H1 (cell line): Measurements from ENCODE around the gene ENTPD1. TPM values are rescaled to one million over a fixed set of nuclear protein-coding genes. Genes with fewer than 3 reads are reported as not detected.

ENCODE experiments used
- CTCF ChIA-PET: fragments of 300-600 bp; sonication (Branson Sonifier 250); formaldehyde crosslinking; loops from one replicate; lab custom pipeline; 2021; ENCODE audit not compliant: partially characterized antibody; lab: Charles Lee
- POLR2A ChIA-PET: fragments of 300-600 bp; sonication (Branson Sonifier 250); formaldehyde crosslinking; loops from one replicate; lab custom pipeline; 2021; ENCODE audit warnings: inconsistent platforms; ENCODE audit not compliant: partially characterized antibody; lab: Charles Lee
- DNase-seq, 2 experiments: peaks; one replicate each; pipeline versions ENCODE4 v3.0.0 to v3.0.0-alpha.2; 2010 to 2022; ENCODE audit warnings: low spot score in 2 of 2, low read depth in 1 of 2, mixed read lengths in 1 of 2
- FAIRE-seq: peaks from 2 replicates; lab custom pipeline; 2011; peaks lifted over from hg19 to GRCh38; lab: Jason Lieb, UNC
- H2AFZ ChIP-seq: 2 replicates; pipeline ENCODE4 v1.8.1; 2012; ENCODE audit warnings: low read length, inconsistent platforms
- H2AK5ac ChIP-seq: 2 replicates; pipeline ENCODE4 v1.6.1; 2013; ENCODE audit warnings: low read depth, low read length
- H2BK120ac ChIP-seq: replicated peaks from 2 replicates; pipeline ENCODE3; 2013; ENCODE audit warnings: low read depth, low read length, inconsistent platforms
- H2BK12ac ChIP-seq: 2 replicates; pipeline ENCODE4 v1.6.1; 2013; ENCODE audit warnings: low read depth, low read length
- H2BK15ac ChIP-seq: 2 replicates; pipeline ENCODE4 v1.6.1; 2013; ENCODE audit warnings: low read length
- H2BK20ac ChIP-seq: 2 replicates; pipeline ENCODE4 v1.6.1; 2013; ENCODE audit warnings: low read length
- H2BK5ac ChIP-seq: 2 replicates; pipeline ENCODE4 v1.6.1; 2013; ENCODE audit warnings: low read depth, low read length
- H3K14ac ChIP-seq: 2 replicates; pipeline ENCODE4 v1.6.1; 2013; ENCODE audit warnings: inconsistent platforms; ENCODE audit not compliant: insufficient read length
- H3K18ac ChIP-seq: 2 replicates; pipeline ENCODE4 v1.6.1; 2013; ENCODE audit warnings: low read length; ENCODE audit errors: extremely low read depth
- H3K23ac ChIP-seq: 2 replicates; pipeline ENCODE4 v1.6.1; 2013; ENCODE audit warnings: inconsistent platforms; ENCODE audit not compliant: insufficient read length
- H3K23me2 ChIP-seq: 2 replicates; pipeline ENCODE4 v1.6.1; 2013; ENCODE audit warnings: low read depth, low read length
- H3K27ac ChIP-seq: 2 replicates; pipeline ENCODE4 v1.6.1; 2011; ENCODE audit warnings: low read depth, low read length, inconsistent platforms
- H3K27me3 ChIP-seq, 4 experiments: replicated peaks in 1 of 4; 1 replicate in 1 of 4; 2 replicates in 3 of 4; pipeline versions ENCODE4 v1.6.1 to v1.8.1; 2011 to 2013; ENCODE audit warnings: low read length in 3 of 4, mild to moderate bottlenecking in 3 of 4, inconsistent platforms in 2 of 4, mixed read lengths in 2 of 4, moderate library complexity in 1 of 4; ENCODE audit not compliant: control insufficient read depth in 3 of 4, insufficient read depth in 3 of 4; ENCODE audit errors: extremely low read depth in 1 of 4
- H3K36me3 ChIP-seq, 4 experiments: 2 replicates each; pipeline versions ENCODE4 v1.6.1 to v1.8.1; 2011 to 2013; ENCODE audit warnings: mild to moderate bottlenecking in 4 of 4, low read length in 3 of 4, moderate library complexity in 2 of 4, control low read depth in 1 of 4, inconsistent platforms in 1 of 4; ENCODE audit not compliant: insufficient read depth in 4 of 4, control insufficient read depth in 2 of 4
- H3K4ac ChIP-seq: replicated peaks from 2 replicates; pipeline ENCODE3; 2013; ENCODE audit warnings: low read length, low read depth, mixed read lengths, inconsistent platforms; ENCODE audit not compliant: insufficient read length
- H3K4me1 ChIP-seq, 4 experiments: replicated peaks in 1 of 4; 1 replicate in 1 of 4; 2 replicates in 3 of 4; pipeline versions ENCODE4 v1.6.1 to v1.8.1; 2011 to 2013; ENCODE audit warnings: low read length in 3 of 4, inconsistent platforms in 2 of 4, mixed read lengths in 1 of 4; ENCODE audit not compliant: insufficient read depth in 4 of 4, control insufficient read depth in 3 of 4
- H3K4me2 ChIP-seq, 2 experiments: 2 replicates each; pipeline versions ENCODE4 v1.6.1 to v1.8.1; 2011 to 2013; ENCODE audit warnings: low read depth in 2 of 2, low read length in 2 of 2, control low read depth in 1 of 2, inconsistent platforms in 1 of 2, mild to moderate bottlenecking in 1 of 2; ENCODE audit not compliant: insufficient read depth in 1 of 2
- H3K4me3 ChIP-seq, 4 experiments: fragments of 200-600, 300-600 bp in 1 of 4; sonication (generic), shearing (Covaris generic), sonication (Bioruptor Twin) in 1 of 4; 2 replicates each; pipeline versions ENCODE4 v1.5.1 to v1.8.1; 2011 to 2016; ENCODE audit warnings: low read length in 4 of 4, low read depth in 3 of 4, control low read depth in 2 of 4, inconsistent platforms in 2 of 4, mild to moderate bottlenecking in 2 of 4, mixed read lengths in 1 of 4, moderate library complexity in 1 of 4; ENCODE audit not compliant: insufficient read depth in 2 of 4; ENCODE audit errors: extremely low read depth in 1 of 4
- H3K56ac ChIP-seq: replicated peaks from 2 replicates; pipeline ENCODE3; 2013; ENCODE audit warnings: low read depth, mild to moderate bottlenecking, mixed read lengths, low read length, inconsistent platforms; ENCODE audit not compliant: insufficient read length
- H3K79me1 ChIP-seq: 2 replicates; pipeline ENCODE4 v1.6.1; 2013; ENCODE audit warnings: low read depth, low read length, control low read depth
- H3K79me2 ChIP-seq, 2 experiments: 2 replicates each; pipeline versions ENCODE4 v1.6.1 to v1.8.1; 2012 to 2013; ENCODE audit warnings: low read length in 2 of 2, mild to moderate bottlenecking in 2 of 2, inconsistent platforms in 1 of 2; ENCODE audit not compliant: insufficient read depth in 2 of 2, control insufficient read depth in 1 of 2
- H3K9ac ChIP-seq, 4 experiments: replicated peaks in 1 of 4; 1 replicate in 1 of 4; 2 replicates in 3 of 4; pipeline versions ENCODE4 v1.6.1 to v1.8.1; 2011 to 2013; ENCODE audit warnings: low read depth in 3 of 4, low read length in 3 of 4, control low read depth in 2 of 4, mild to moderate bottlenecking in 2 of 4, moderate library complexity in 2 of 4, inconsistent platforms in 1 of 4; ENCODE audit errors: extremely low read depth in 1 of 4
- H3K9me3 ChIP-seq, 2 experiments: 2 replicates each; pipeline versions ENCODE4 v1.6.1 to v1.8.1; 2012 to 2013; ENCODE audit warnings: mild to moderate bottlenecking in 2 of 2, moderate library complexity in 2 of 2, control low read depth in 1 of 2, inconsistent platforms in 1 of 2, low read depth in 1 of 2, low read length in 1 of 2, mixed read lengths in 1 of 2; ENCODE audit not compliant: insufficient read depth in 2 of 2
- H4K20me1 ChIP-seq, 2 experiments: replicated peaks in 1 of 2; 2 replicates each; pipeline versions ENCODE3 to v1.8.1; 2011 to 2013; ENCODE audit warnings: inconsistent platforms in 2 of 2, low read length in 2 of 2, mild to moderate bottlenecking in 1 of 2; ENCODE audit not compliant: insufficient read depth in 2 of 2, control insufficient read depth in 1 of 2
- H4K5ac ChIP-seq: 2 replicates; pipeline ENCODE4 v1.6.1; 2013; ENCODE audit warnings: low read length, low read depth, mixed read lengths, inconsistent platforms; ENCODE audit not compliant: insufficient read length
- H4K8ac ChIP-seq: 2 replicates; pipeline ENCODE4 v1.8.0; 2013; ENCODE audit warnings: mild to moderate bottlenecking, moderate library complexity, low read length, inconsistent platforms; ENCODE audit not compliant: insufficient read depth; ENCODE audit errors: extremely low read depth
- H4K91ac ChIP-seq: replicated peaks from 2 replicates; pipeline ENCODE3; 2013; ENCODE audit warnings: low read length, mixed read lengths, inconsistent platforms; ENCODE audit not compliant: insufficient read length
- WGBS, 2 experiments: shearing (Covaris generic) in 1 of 2; methylation state at CpG; one replicate each; pipeline versions ENCODE4 v1.1.6 to v1.1.7; 2013 to 2015; ENCODE audit warnings: low lambda C conversion rate in 2 of 2, mixed read lengths in 2 of 2, inconsistent platforms in 1 of 2, low coverage in 1 of 2, missing lambda C conversion rate in 1 of 2; ENCODE audit not compliant: insufficient replicate concordance in 2 of 2, insufficient coverage in 1 of 2, insufficient read length in 1 of 2; ENCODE audit errors: extremely low coverage in 1 of 2, missing lambda C conversion rate in 1 of 2; 5-methylcytosine and 5-hydroxymethylcytosine counted together
- polyA plus RNA-seq, 7 experiments: library from polyadenylated mRNA; depleted of rRNA in 3 of 7; stranded (reverse) in 5 of 7; unstranded in 2 of 7; fragments of >200 nt in 5 of 7; fragments of 200-250 nt in 2 of 7; gene quantifications; 1 replicate in 5 of 7; 2 replicates in 1 of 7; 4 replicates in 1 of 7; pipeline versions ENCODE4 v1.2.1 to v1.2.3, GENCODE V29; 2011 to 2013; ENCODE audit warnings: missing spikeins in 2 of 7, mixed read lengths in 2 of 7
- total RNA-seq: library from RNA; stranded (reverse); fragmentation: NEBNext Ultra II Directional; extraction: Animal tissue kit (Norgen Biotek cat#: 25700); gene quantifications from 2 replicates; pipeline ENCODE4 v1.2.1, GENCODE V29; 2021

Gene ENTPD1
- total and polyA plus RNA-seq, 2 of the 8 experiments (the other 6 are each of a cell fraction or from before 2014, with no cell fraction given) = 2.2 to 2.5 TPM

- Histone ChIP-seq H2BK20ac (no peak overlapping the region), H4K20me1 (no peaks in the 10 kb centered on the region), H3K27ac (no peak overlapping the region), H3K4ac (no peak overlapping the region), H2AFZ (no peak overlapping the region), H3K27me3 (no peaks in the 10 kb centered on the region), H3K79me2 (no peaks in the 10 kb centered on the region), H4K5ac (no peak overlapping the region), H3K18ac (no peak overlapping the region), H2AK5ac (no peak overlapping the region), H4K8ac (no peak overlapping the region), H3K56ac (no peak overlapping the region), H2BK12ac (no peak overlapping the region), H2BK5ac (no peak overlapping the region), H3K4me3 (no peak overlapping the region), H3K14ac (no peak overlapping the region), H3K9ac (no peak overlapping the region), H3K4me2 (no peak overlapping the region), H3K23me2 (no peaks in the 10 kb centered on the region; the same call in 1 of the 2 replicates), H2BK15ac (no peak overlapping the region), H4K91ac (no peak overlapping the region), H3K9me3 (no peaks in the 10 kb centered on the region), H3K23ac (no peak overlapping the region), H3K79me1 (no peaks in the 10 kb centered on the region), H3K4me1 (no peaks in the 10 kb centered on the region; a peak in 1 of 7 replicates), H3K36me3 (no peaks in the 10 kb centered on the region), H2BK120ac (no peak overlapping the region)
- POLR2A ChIA-PET = no interaction called here
- DNase-seq (no peak), FAIRE-seq (no peak)
- CTCF ChIA-PET = interaction anchor here (1.1 to 1.7 kb wide), 3 partner anchors 58 to 90 kb away, joined by 5 to 8 read pairs (median 5); partner anchors contain the start of gene TCTN3
- 92% methylated on average over 3 of the region's 3 CpGs; no CpG with 5 or more reads in 1 of the 2 experiments for whole genome bisulfite sequencing, 2 experiments
These were observed 27.8 kb downstream of the ENTPD1 start for GRCh38 chr10:95783741-95784140.
